IgD-negative memory B cell (primary cell): ENCODE results near the gene DLG2. TPM values are rescaled to one million over a fixed set of nuclear protein-coding genes. Genes with fewer than 3 reads are reported as not detected.

Source experiments
- H3K27ac Mint-ChIP-seq, 3 donors: one replicate each; pipeline ENCODE4 v1.8.0; 2020 to 2022; ENCODE audit warnings: mild to moderate bottlenecking in 3 of 3, mixed read lengths in 3 of 3, moderate library complexity in 1 of 3
- H3K27me3 Mint-ChIP-seq: one replicate; pipeline ENCODE4 v1.8.0; 2021; ENCODE audit warnings: mixed read lengths
- H3K36me3 Mint-ChIP-seq: one replicate; pipeline ENCODE4 v1.8.0; 2020; ENCODE audit warnings: mild to moderate bottlenecking, mixed read lengths
- H3K4me1 Mint-ChIP-seq, 3 donors: one replicate each; pipeline ENCODE4 v1.8.0; 2020 to 2022; ENCODE audit warnings: mixed read lengths in 3 of 3, mild to moderate bottlenecking in 1 of 3
- H3K4me3 Mint-ChIP-seq, 4 donors: one replicate each; pipeline ENCODE4 v1.8.0; 2020 to 2022; ENCODE audit warnings: mild to moderate bottlenecking in 4 of 4, mixed read lengths in 4 of 4, moderate library complexity in 3 of 4
- H3K9me3 Mint-ChIP-seq, 3 donors: one replicate each; pipeline ENCODE4 v1.8.0; 2020 to 2021; ENCODE audit warnings: mixed read lengths in 3 of 3, mild to moderate bottlenecking in 1 of 3
- polyA plus RNA-seq: library from polyadenylated mRNA; unstranded; fragments of 300-500 nt; fragmentation: Illumina TruSeq; gene quantifications from one replicate; pipeline ENCODE4 v1.2.3, GENCODE V29; 2021

DLG2 gene
- polyA plus RNA-seq, 1 donor from 2014 or later, result 2.0 TPM

GRCh38 chr11:84757711-84758110, 869.4 kb downstream of the DLG2 start:
- Mint-ChIP-seq H3K27ac (no peak overlapping the region), H3K9me3 (peaks cover 0 to 5% (median 3%) of the 10 kb centered on the region in 3 donors), H3K27me3 (no peaks in the 10 kb centered on the region), H3K36me3 (no peaks in the 10 kb centered on the region), H3K4me3 (no peak overlapping the region), H3K4me1 (no peaks in the 10 kb centered on the region)

DNA sequence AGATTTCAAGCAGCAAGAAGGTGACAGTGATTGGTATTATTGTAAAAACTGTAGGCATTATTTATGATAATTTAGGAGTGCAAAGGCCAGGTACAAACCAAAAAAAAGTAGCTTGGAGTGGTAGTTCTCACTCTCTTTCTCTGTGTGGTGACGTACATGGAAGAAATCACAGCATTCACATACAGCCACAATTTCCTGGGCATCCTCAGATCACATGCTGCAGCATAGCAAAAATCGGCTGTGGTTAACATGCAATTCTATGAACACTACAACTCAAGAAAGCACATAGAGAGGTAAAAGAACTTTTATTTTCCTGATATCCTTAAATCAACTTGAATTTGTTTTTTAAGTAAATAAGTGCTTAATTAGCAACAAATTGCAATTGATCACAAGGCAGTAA, 875.8 kb downstream of the DLG2 start:
- H3K36me3 Mint-ChIP-seq, result no peaks in the 10 kb centered on the region
- H3K27ac Mint-ChIP-seq, result no peak overlapping the region
- H3K9me3 Mint-ChIP-seq, result peaks cover 0 to 5% (median 3%) of the 10 kb centered on the region in 3 donors
- H3K4me1 Mint-ChIP-seq, result peaks cover 0 to 3% (median 0%) of the 10 kb centered on the region in 3 donors
- H3K4me3 Mint-ChIP-seq, result no peak overlapping the region
- H3K27me3 Mint-ChIP-seq, result peaks cover 1% of the 10 kb centered on the region

GRCh38 chr11:84747871-84748270, 879.3 kb downstream of the DLG2 start:
- Mint-ChIP-seq H3K4me3 (no peak overlapping the region), H3K27me3 (peaks cover 1% of the 10 kb centered on the region), H3K4me1 (peaks cover 0 to 3% (median 0%) of the 10 kb centered on the region in 3 donors), H3K36me3 (no peaks in the 10 kb centered on the region), H3K9me3 (no peaks in the 10 kb centered on the region), H3K27ac (no peak overlapping the region)

DNA sequence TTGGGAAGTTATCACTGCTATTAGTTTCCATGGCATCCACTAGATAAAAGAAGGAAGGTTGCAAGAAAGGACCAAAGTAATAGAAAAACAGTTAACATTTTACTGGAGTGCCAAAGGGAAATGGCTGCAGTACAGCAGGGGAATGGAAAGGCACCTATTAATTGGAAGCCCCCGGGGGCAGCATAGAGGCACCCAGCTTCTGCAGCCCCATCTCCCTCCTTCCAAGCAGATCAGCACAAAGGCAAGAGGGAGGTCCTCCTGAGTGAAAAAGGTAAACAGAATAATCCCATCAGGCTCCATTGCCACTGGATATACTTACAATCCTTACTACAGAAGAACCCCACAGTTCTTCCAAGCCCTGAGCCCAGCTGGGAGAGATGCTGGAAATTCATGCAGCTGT, 887.1 kb downstream of the DLG2 start:
- Mint-ChIP-seq H3K27me3 (peaks cover 2% of the 10 kb centered on the region), H3K36me3 (no peaks in the 10 kb centered on the region), H3K9me3 (peaks cover 5 to 15% (median 5%) of the 10 kb centered on the region in 3 donors), H3K4me1 (no peaks in the 10 kb centered on the region), H3K4me3 (peak overlapping the region in 1 of 4 donors; percentile 41), H3K27ac (no peak overlapping the region)

GRCh38 chr11:84724256-84724655, 902.9 kb downstream of the DLG2 start:
- Mint-ChIP-seq H3K27me3 (peaks cover 17% of the 10 kb centered on the region), H3K36me3 (no peaks in the 10 kb centered on the region), H3K4me1 (peaks cover 5 to 14% (median 6%) of the 10 kb centered on the region in 3 donors), H3K9me3 (peaks cover 0 to 4% (median 2%) of the 10 kb centered on the region in 3 donors), H3K27ac (no peak overlapping the region), H3K4me3 (no peak overlapping the region)

DNA sequence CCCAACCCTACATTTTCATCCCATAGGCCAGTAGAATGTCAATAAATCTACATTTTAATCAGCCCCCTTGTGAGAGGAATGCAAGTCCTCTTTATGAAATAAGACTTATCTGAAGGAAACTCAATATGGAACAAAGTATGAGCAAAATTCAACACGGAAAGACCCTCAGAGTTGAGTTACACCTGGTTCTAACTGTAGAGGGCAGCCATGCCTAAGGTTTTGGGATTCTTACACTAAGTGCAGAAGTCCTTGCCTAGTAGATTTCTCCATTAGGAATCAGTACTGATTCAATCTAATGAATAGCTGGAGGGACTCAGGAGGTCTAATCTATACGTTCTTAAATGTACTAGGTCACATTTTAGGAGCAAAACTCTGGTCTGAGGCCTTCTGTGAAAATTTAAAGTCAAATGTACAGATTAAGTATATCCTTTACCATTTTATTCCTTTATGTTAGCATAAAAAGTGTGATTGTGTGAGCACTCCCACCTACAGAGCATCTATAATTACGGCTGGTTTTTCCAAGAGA, 904.5 kb downstream of the DLG2 start:
- peaks cover 0 to 4% (median 2%) of the 10 kb centered on the region in 3 donors for H3K9me3 Mint-ChIP-seq
- H3K36me3 Mint-ChIP-seq, result no peaks in the 10 kb centered on the region
- peak overlapping the region in 1 of 4 donors; percentile 5 for H3K4me3 Mint-ChIP-seq
- no peak overlapping the region for H3K27ac Mint-ChIP-seq
- H3K27me3 Mint-ChIP-seq, result peaks cover 23% of the 10 kb centered on the region
- peaks cover 5 to 14% (median 6%) of the 10 kb centered on the region in 3 donors for H3K4me1 Mint-ChIP-seq

DNA sequence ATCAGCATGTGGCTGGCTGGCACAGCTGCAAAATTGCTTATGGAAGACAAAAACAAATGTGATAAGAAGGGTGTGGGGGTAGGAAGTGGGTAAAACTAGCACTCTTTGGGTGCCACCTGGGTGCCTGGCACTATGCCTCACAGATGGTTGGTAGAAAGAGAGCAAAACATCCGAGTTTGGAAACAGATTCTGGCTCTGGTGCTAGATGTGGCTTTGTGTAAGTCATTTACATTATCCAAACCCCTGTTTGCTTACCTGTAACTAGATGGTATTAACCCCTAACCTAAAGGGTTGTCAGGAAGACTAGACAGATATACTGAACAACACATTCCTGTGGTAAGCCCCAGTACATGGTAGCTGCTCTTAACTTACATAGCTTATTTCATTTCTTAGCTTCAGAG, 905.6 kb downstream of the DLG2 start:
- H3K27me3 Mint-ChIP-seq, result peaks cover 23% of the 10 kb centered on the region
- H3K4me1 Mint-ChIP-seq, result peaks cover 5 to 14% (median 6%) of the 10 kb centered on the region in 3 donors
- H3K27ac Mint-ChIP-seq, result no peak overlapping the region
- H3K9me3 Mint-ChIP-seq, result peaks cover 0 to 4% (median 0%) of the 10 kb centered on the region in 3 donors
- H3K36me3 Mint-ChIP-seq, result no peaks in the 10 kb centered on the region
- peak overlapping the region; percentile 64 to 88 (median 81) for H3K4me3 Mint-ChIP-seq

- H3K4me3 Mint-ChIP-seq, result peak overlapping the region; percentile 64 to 93 (median 82)
- H3K36me3 Mint-ChIP-seq, result no peaks in the 10 kb centered on the region
- peaks cover 23% of the 10 kb centered on the region for H3K27me3 Mint-ChIP-seq
- H3K27ac Mint-ChIP-seq, result no peak overlapping the region
- H3K9me3 Mint-ChIP-seq, result no peaks in the 10 kb centered on the region
- H3K4me1 Mint-ChIP-seq, result peaks cover 5 to 14% (median 6%) of the 10 kb centered on the region in 3 donors
Measured at GRCh38 chr11:84720706-84721402, 906.3 kb downstream of the DLG2 start.

DNA sequence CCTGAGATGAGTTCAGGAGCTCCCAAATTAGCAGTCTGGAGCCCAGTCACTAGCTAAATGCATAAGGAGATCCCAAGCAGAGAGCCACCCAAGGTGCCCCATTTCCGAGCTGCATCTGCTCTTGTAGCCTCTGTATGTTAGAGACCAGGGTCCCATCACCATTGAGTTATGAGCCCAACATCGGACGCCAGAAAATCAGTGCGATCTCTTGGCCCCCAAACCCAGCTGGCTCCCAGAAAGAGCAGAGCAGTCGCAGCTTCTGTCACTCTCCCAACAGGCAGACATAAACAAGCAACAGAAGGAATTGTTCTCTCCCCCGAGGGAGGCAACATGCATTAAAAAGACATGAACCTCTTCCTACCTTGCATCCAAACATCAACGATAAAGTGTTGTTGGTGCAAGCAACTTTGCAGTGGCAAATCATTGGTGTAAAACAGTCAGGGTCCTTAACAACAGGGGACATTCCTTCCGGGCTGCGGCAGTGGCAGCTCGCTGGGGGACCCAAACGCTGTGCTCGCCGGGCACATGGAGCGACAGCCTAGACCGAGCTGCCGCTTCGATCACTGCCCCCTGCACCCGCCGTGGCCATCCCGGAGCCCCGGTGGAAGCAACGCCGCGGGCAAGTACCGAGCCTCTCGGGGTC, 907.1 kb downstream of the DLG2 start:
- Mint-ChIP-seq H3K27ac (no peak overlapping the region), H3K27me3 (peaks cover 23% of the 10 kb centered on the region), H3K4me1 (peaks cover 5 to 14% (median 6%) of the 10 kb centered on the region in 3 donors), H3K4me3 (peak overlapping the region; percentile 64 to 87 (median 78)), H3K36me3 (no peaks in the 10 kb centered on the region), H3K9me3 (peaks cover 0 to 3% (median 0%) of the 10 kb centered on the region in 3 donors)

GRCh38 chr11:84714316-84714780, 912.8 kb downstream of the DLG2 start:
- Mint-ChIP-seq H3K36me3 (no peaks in the 10 kb centered on the region), H3K27ac (peak overlapping the region in 1 of 3 donors; percentile 65), H3K27me3 (peaks cover 5% of the 10 kb centered on the region), H3K4me1 (no peaks in the 10 kb centered on the region), H3K9me3 (peaks cover 0 to 3% (median 1%) of the 10 kb centered on the region in 3 donors), H3K4me3 (peak overlapping the region in 3 of 4 donors; percentile 12 to 70 (median 50))

DNA sequence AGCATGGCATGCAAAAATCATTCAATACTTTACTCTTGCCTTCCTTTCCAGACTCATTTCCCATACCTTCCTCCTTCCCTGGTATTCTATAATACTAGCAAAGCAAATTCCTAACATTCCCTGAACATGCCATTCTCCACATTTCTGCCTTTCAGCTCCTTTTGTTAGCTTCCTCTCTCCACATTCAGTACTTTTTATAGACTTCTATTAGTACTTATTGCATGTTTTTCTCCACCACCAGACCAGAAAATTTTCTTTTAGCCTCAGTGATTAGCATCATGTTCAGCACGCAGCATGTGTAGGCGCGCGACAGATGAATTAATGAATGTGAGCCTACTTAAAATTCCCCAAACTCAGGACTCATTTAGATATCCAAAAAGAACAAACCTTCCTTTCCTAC, 935.3 kb downstream of the DLG2 start:
- Mint-ChIP-seq H3K27me3 (no peaks in the 10 kb centered on the region), H3K36me3 (no peaks in the 10 kb centered on the region), H3K9me3 (no peaks in the 10 kb centered on the region), H3K4me3 (no peak overlapping the region), H3K4me1 (no peaks in the 10 kb centered on the region), H3K27ac (no peak overlapping the region)

- no peaks in the 10 kb centered on the region for H3K4me1 Mint-ChIP-seq
- H3K4me3 Mint-ChIP-seq, result no peak overlapping the region
- H3K36me3 Mint-ChIP-seq, result no peaks in the 10 kb centered on the region
- H3K9me3 Mint-ChIP-seq, result no peaks in the 10 kb centered on the region
- no peaks in the 10 kb centered on the region for H3K27me3 Mint-ChIP-seq
- no peak overlapping the region for H3K27ac Mint-ChIP-seq
Measured at GRCh38 chr11:84687433-84687832, 939.7 kb downstream of the DLG2 start.

- H3K27me3 Mint-ChIP-seq, result no peaks in the 10 kb centered on the region
- H3K9me3 Mint-ChIP-seq, result no peaks in the 10 kb centered on the region
- no peak overlapping the region for H3K27ac Mint-ChIP-seq
- no peak overlapping the region for H3K4me3 Mint-ChIP-seq
- no peaks in the 10 kb centered on the region for H3K4me1 Mint-ChIP-seq
- H3K36me3 Mint-ChIP-seq, result no peaks in the 10 kb centered on the region
Measured at GRCh38 chr11:84686716-84687115, 940.4 kb downstream of the DLG2 start.

- Mint-ChIP-seq H3K4me1 (no peaks in the 10 kb centered on the region), H3K4me3 (no peak overlapping the region), H3K27ac (no peak overlapping the region), H3K36me3 (no peaks in the 10 kb centered on the region), H3K9me3 (no peaks in the 10 kb centered on the region), H3K27me3 (no peaks in the 10 kb centered on the region)
Measured at GRCh38 chr11:84685976-84686375, 941.2 kb downstream of the DLG2 start.

- no peak overlapping the region for H3K4me3 Mint-ChIP-seq
- no peaks in the 10 kb centered on the region for H3K9me3 Mint-ChIP-seq
- no peak overlapping the region for H3K27ac Mint-ChIP-seq
- H3K27me3 Mint-ChIP-seq, result no peaks in the 10 kb centered on the region
- H3K36me3 Mint-ChIP-seq, result no peaks in the 10 kb centered on the region
- H3K4me1 Mint-ChIP-seq, result no peaks in the 10 kb centered on the region
Measured at GRCh38 chr11:84685149-84685548, 942.0 kb downstream of the DLG2 start.
